Stimulated activated naive CD8-positive, alpha-beta T cell treated with anti-CD3 and anti-CD28 coated beads, Interleukin-15, Interleukin-2, amounts not matched to agents 100 U/mL and 50 U/mL, for 24 hours (primary cell): ENCODE data around the gene SIRT5.

Source experiments
- ATAC-seq: fragments of 150-1000 bp; cut with Tn5 transposase; one replicate; pipeline ENCODE4 v1.10.0; 2021
- DNase-seq: peaks from one replicate; pipeline ENCODE4 v3.0.0; 2021

Gene SIRT5

DNA sequence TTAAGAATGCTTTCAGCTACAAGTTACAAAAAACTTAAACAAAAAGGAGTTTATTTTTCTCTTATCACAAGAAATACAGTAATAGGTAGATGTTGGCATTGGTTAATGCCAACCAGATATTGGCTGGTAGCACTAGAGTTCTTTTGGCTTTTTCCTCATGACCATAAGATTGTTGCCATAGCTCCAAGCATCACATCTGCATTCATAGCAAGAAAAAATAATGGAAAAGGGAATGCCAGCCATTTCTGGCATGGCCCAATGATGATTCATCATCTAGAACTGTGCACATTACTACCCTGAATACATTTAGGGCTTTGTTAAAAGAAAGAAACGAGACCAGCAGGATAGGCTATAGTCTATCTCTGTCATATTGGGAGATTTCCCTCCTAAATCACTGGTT lies 20.8 kb upstream of the SIRT5 start:
- ATAC-seq (no peak), DNase-seq (no peak)

DNA sequence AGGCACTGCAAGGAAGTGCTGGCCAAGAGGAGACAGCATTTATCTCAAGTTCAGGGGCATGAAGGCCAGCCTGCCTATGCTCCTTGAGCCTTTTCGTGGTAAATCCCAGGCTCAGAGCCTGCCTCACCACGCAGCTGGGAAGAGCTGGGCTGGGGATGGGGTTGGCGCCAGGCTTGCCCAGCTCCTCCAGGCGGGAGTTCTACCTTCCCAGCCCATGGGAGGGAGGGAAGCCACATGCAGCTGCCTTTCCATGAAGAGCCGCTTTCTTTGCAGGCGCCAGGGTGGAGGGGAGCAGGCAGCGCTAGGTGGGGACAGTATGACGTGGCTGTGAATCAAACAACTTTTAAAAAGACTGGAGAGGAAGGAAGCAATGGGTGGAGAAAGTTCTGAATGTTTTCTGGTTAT lies 19.5 kb upstream of the SIRT5 start:
- DNase-seq (no peak), ATAC-seq (no peak)

DNA sequence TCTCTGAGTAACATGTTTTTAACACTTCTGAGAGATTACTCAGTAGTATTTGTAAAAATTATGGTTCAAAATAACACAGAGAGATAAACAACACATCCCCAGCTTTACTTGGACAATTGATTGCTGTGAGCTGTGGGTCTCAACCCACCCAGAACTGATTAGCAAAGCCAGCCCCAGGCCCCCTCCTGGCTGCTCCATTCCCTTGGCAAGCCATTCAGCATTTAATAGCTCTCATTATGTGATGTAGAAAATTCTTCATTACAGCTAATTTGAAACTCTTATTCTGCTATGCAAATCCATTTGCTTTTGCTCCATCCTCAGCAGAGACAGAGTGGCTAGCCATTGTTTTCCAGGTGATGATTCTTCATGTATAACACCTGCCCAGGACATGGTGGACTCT lies 16.6 kb upstream of the SIRT5 start:
- ATAC-seq (no peak), DNase-seq (no peak)

DNA sequence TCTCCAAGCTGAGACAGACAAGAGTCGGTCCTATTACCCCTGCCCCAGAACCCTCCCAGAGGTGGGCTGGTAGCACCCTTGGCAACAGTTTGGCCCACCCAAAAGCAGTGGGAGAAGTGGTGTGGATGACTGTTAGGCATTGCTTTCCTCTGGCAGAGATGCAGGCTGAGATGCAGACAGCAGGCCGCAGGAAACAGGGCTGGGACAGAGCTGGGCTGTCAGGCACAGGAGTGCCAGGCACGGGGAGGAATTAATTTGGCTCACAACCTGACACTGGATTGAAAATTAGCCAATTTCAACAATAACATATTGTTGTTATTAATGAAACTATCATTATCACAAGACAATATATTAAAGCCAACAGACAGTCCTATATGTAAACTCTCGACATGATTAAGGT lies 15.7 kb upstream of the SIRT5 start:
- DNase-seq (no peak), ATAC-seq (no peak)

DNA sequence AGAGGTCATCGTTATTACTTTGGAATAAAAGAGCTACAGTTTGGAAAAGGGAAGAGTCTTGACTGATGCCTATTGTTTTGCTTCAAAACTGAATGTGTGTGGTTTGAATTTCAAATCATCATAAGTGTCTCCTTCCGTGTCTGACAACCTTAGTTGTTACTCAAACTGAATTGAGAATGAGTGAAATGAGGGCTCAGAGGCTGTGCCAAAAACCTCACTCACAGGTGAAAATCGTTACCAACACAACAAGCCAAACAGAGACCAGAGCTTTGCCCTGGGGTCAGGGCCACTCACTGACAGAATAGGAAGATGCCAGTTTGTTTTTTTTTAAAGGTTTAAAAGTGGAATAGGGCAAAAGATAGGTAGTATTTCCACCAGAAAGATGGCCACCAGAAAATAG lies 15.2 kb upstream of the SIRT5 start:
- DNase-seq = no peak
- no peak for ATAC-seq

DNA sequence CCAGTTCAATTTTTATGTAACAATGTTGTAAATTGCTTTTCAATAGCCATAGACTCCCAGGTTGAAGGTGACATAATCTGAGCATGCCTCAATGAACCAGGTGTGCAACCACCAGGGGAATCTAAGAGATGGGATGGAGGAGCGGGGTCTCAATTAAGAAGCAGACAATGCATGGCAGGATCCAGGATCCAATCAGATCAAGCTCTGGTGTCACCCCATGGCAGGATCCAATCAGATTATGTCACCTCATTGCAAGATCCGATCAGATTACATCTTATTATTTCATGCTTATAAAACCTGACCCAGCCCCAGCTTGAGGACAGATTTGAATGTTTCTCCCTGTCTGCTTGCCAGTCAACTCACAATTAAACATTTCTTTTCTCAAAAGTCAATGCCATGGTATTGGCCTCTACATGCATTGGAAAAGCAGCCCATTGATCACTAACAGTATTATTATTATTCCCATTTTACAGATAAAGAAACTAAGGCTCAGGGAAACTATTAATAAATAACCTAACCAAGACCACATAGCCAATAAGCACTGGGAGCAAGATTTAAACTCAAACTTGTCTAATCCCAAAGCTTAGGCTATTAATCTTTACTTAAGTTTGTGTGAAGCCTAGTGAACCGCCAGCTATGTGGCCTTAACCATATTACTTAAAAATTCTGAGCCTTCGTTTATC lies 14.3 kb upstream of the SIRT5 start:
- DNase-seq (no peak), ATAC-seq (no peak)

DNA sequence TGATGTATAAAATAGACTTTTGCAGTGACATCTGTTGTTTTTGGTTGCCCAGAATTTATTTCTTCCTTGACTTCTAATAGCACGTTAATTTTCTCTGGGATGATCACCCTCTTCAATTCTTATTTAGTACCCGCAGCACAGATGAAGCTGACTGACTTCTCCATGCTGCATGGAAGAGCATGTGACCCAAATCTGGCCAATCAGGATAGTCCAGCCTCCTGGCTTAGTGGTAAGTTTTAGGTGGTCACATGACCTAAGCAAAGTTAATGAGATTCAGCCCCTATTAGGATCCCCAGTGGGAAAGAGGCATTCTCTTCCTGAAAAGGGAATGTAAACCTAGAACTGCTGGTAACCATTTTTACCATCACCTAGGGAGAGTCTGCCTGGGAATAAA lies 13.8 kb upstream of the SIRT5 start:
- ATAC-seq = no peak
- DNase-seq = no peak

DNA sequence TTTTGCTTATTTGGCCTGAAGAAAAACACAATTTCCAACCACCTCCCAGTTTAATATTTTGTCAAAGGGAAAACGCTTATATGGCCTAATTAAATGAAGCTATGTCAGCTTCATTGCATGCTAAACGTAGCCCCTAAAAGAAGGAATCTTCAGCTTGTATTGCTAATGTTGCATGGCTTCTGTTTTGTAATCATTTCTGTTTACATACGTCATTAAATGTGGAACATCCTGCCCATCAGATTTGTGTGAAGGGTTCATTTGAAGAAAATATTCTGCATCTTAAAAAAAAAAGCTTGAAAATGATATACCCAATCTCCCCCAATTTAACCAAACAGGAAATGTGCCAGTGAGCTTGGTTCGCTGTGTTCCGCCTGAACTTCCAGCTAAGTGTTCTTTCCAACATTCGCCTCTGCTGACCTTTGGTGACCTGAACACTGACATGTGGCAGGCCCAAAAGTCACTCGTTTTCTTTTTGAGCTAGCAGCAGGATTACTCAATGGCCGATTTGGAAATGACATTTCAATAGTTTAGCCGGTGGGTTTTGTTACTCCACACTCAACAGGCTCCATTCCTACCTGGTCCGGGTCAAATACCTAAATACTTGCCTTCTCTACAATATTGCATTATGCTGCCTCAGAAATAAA lies 12.7 kb upstream of the SIRT5 start:
- no peak for DNase-seq
- ATAC-seq = no peak

DNA sequence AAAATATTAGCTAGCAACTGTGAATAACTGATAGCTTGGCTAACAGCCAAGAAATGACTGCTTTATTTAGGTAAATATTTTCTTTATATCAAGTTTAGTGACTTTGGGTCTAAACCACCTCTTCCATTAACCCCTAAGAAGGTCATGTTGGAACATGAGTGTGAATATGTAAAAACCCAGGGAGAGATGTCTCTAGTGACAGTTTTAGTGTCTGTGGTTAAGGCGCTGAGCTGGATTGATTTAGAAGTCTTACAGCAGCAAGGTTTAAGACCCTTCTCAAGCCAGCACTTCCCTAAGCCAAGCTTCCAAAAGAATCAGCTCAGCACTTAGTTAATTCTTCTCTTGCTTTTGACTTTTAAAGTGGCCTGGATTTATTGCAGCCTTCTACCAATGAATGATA lies 11.4 kb upstream of the SIRT5 start:
- DNase-seq (no peak), ATAC-seq (no peak)

DNA sequence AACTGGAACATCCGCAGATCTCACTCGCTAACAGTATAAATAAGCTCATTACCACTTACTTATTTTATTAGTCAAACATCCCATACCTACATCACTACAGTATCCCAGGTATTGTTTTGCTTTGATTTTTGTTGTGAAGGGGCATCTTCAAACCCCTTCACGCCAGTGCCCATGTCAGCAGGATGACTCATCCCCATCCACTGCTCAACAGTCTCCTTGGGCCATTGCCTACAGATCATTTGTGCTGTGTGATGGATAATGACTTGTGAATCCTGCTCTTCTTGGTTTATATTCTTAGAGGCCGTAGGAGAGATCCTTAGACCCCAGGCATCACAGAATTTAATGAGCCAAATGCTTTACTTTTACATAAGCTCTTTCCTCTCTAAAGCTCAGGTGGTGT lies 8.5 kb upstream of the SIRT5 start:
- ATAC-seq (no peak), DNase-seq (no peak)

DNA sequence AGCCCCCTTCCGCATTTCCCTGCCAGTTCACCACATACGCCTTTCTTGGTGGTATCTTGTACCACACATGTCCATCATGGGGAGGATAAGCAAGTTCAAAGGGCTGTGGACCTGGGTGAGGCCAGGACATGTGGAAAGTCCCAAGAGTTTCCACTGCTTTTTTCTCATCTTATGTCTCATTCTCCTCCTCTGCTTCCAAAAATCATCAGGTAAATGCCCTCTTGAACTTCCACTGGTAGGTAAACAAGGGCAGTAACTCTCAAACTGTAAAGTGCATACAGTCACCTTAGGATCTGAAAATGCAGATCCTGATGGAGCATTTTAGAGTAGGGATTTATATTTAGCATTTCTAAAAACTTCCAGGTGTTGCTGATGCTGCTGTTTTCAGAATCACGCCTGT lies 7.9 kb upstream of the SIRT5 start:
- no peak for DNase-seq
- no peak for ATAC-seq

DNA sequence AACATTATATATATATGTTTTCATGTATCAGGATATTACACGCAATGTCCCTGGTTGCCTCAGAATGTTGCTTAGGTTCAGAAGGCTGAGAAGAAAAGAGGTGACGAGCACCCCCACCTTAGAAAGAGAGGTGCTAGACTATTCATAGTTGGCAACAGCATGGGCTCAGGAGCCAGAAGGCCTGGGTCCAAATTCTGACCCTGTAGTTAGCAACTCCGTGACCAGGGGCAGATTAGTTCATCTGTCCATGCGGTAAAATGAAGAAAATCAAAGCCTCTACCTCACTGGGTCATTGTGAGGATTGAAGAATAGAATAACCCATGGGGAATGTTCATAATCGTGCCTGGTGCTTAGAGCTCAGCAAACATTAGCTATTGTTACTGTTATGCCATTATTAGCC lies 5.4 kb upstream of the SIRT5 start:
- DNase-seq = no peak
- no peak for ATAC-seq

DNA sequence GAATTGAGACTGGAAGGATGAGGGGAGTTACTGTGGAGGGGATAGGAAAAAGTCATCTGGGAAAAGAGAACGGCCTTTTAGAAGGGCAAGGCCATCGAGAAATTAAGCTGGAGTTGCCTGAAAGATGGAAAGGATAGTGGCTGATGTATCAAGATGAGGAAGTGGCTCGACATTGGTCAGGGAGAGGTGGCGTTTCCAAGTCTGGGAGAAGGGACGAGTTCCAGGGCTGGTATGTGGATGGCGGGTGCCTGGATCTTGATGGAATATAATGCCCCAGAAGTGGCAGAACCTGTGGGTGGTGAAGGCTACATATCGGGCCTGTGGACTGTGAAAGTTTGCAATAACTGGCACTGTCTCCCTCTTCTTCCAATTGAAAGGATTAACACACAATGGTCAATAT lies 2.2 kb upstream of the SIRT5 start:
- DNase-seq (no peak), ATAC-seq (no peak)

DNA sequence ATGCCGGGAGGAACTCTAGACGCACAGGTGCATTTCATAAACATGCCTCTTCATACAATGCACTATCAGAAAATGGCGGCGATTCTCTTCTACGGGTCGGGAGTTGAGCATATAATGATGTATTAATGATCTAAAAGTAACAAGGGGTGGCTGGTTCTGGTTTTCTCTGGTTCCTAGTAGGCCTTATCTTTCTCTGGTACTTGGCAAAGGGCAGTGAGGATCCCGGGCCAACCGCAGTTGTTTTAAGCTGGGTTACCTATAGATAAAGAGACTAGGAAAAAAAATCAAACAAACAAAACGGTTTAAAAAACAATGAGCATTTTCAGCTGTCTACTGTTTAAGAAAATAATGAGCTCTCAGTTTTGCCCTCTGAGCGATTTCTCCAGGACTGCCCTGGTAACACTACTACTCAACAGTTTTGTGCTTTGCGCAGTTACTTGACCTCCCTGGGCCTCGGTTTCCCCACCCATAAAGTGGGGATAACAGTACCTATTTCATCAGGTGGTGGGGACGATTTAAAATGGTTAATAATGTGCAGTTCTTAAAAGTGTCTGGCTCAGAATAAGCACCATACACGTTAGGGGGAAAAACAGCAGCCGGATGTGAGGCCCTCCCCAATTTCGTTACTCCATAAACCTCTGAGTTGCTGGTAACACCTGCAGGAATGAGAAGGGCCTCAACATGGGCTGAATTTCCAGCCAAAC lies 1.3 kb upstream of the SIRT5 start:
- ATAC-seq (no peak), DNase-seq (no peak)

DNA sequence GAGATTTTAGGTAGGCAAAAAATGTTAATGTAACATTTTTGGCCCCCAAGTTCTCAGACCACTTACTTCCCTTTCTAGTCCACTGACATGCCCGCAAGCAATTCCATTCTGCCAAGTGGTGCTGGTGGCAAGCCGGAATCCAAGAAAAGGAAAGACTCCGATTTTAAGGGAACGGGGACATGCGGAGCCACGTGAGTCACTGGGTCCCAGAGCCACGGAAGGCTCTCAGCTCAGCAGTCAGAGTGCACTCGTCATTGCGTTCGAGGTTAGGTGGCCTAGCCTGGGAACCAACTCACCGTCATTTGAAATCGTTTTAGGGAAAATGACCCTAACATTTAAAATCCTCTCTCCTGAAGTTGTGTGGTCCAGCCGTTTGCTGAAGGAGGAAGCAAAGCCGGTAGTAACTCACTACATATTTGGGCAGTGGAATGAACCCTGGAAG lies 711 bp upstream of the SIRT5 start:
- DNase-seq (peak; percentile 21), ATAC-seq (no peak)

DNA sequence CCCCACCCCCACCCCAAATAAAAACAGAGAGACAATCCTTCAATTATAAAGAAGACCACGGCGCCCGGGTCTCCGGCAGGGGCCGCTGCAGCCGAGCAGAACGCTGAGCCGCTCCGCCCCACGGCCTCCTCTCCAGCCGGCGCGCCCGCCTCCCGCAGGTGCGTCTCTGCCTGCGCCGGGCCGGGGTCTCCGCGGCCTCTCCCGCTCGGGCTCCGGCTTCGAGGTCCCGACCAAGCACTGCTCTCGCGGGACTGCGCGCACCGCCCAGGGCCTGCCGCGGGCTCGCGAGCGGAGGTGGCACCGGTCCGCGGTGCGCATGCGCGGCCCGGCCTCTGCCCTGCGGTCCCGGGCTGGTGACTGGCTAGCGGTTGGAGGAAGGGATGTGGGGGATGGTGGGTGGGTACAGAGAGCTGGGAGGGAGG lies 241 bp upstream of the SIRT5 start:
- ATAC-seq = peak; percentile 78

DNA sequence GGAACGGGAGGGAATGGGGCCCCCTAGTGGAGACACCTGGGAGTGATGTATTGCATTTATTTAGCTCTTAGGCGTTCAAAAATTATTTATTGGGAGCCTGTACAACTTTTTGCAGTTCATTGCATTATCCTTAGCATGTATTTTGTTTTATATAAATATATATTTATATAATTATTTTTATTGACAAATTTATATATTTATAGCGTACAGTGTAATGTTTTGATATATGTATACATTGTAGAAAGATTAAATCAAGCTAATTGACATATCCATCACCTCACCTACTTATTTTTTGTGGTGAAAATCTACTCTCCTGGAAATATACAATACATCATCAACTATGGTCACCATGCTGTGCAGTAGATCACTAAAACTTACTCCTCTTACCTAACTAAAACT lies 975 bp downstream of the SIRT5 start:
- DNase-seq = no peak
- ATAC-seq = no peak

More for the DNA sequence above, 241 bp upstream of the SIRT5 start:
- peak; percentile 94 for DNase-seq

DNA sequence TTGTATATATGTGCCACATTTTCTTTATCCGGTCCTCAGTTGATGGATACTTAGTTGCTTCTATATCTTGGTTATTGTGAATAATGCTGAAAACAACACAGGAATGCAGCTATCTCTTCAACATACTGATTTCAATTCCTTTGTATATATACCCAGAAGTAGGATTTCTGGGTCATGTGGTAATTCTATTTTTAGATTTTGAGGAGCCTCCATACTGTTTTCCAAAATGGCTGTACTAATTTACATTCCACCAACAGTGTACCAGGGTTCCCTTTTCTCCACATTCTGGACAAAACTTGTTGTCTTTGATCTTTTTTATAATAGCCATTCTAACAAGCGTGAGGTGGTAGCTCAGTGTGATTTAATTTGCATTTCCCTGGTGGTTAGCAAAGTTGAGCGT lies 1.6 kb downstream of the SIRT5 start:
- no peak for DNase-seq

DNA sequence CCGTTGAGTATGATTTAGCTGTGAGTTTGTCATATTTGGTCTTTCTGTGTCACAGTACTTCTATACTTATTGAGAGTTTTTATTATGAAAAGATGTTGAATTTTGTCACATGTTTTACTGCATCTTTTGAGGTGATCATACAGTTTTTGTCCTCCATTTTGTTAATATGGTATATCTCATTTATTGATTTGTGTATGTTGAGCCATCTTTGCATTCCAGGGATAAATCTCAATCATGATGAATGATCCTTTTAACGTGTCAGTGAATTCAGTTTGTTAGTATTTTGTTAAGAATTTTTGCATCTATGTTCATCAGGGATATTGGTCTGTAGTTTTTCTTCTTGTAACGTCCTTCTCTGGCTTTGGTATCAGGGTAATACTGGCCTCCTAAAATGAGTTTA lies 3.5 kb downstream of the SIRT5 start:
- no peak for DNase-seq
- ATAC-seq = no peak

More for the DNA sequence above, 1.6 kb downstream of the SIRT5 start:
- ATAC-seq = no peak

DNA sequence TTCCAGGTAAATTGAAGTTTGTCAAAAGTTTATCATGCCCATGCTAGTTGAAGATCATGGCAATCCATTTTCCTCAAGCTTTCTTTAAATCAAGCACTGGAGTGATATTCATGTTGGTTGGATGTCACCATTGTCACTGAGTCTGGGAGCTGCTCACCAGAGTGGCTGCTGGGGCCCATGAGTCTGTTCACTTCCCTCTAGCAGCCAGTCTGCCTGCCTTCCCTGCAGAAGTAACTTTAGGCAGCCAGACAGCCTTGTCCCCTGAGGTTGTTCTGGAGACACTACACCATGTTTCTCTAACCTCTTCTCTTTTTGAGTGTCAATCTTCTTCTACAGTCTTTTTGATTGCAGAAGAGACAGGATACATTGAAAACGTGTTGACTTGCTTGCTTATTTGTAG lies 5.5 kb downstream of the SIRT5 start:
- ATAC-seq (no peak), DNase-seq (no peak)

DNA sequence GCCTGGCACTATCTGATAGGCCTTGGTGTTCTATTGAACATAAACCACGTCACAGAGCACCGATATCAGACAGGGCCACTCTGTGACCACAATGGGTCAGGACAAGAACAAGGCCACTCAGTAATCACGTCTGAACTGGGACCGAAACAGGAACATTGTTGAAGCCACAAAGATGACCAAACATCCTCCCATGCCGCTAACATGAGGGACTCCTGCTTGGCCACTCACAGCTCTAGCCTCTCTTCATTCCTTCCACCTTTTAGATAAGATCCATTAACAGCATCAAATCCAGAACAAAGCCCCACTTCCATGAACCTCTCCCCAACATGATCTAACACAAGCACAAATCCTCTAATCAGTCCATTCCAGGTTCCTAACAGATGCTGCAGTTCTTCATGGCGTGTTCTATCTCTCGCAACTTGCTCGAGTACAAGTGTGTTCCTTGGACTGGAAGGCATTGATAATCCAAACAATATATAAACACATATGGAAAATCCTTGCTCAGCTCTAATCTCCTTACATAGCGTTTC lies 7.4 kb downstream of the SIRT5 start:
- no peak for ATAC-seq
- DNase-seq = no peak

DNA sequence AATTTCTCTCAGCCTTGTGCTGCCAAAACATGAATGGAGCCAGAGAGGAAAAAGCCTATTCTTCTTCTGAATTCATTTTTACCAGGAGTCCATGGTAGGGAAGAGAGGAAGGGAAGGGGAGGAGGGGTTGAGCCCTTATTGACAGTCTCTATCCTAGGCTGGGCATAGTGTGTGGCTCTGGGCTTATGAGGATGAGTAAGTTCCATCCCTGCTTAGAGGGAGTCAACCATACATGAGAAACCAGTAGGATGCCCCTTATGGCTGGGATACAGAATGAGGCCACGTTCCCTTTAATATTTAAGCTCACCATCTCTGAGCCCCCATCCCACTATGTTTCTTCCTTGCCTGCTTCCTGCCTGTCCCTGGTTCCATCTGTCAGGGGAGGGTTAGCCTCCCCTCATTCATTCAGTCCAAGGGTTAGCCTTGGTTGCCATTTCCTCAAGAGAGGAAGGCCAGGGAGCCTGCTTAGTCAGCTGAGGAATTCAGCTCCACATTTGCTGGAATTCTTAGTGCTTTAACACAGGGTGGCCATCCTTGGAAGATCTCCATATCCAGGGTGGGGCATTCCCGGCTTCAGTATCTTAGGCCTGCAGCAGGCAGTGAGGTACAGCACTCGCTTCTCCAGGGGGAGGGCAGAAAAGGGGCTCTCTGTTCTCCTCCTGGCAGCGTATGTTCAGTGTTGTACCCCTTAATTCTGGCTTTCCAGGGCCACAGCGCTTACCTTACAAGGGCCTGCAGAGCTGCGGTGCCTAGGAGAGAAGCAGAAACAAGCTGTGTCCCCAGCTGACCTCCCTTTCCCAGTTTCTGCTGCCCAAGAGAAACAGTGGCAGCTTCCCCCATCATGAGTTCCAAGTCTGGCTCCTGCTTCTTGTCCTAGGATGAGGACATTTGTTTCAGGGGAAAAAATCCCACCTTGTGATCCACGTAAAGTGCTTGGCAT lies 12.5 kb downstream of the SIRT5 start:
- no peak for DNase-seq
- ATAC-seq = no peak
